Testis (tissue), 3 donors: ENCODE results near the gene NOC2L. TPM values are rescaled to one million over a fixed set of nuclear protein-coding genes. Genes with fewer than 3 reads are reported as not detected.

ENCODE experiments used
- DNase-seq: peaks from one replicate; pipeline ENCODE4 v3.0.0-alpha.2; 2019
- H3K27ac ChIP-seq, 2 donors: fragments of 200-600 bp; sonication (generic); one replicate each; pipeline ENCODE4 v1.5.1; 2019
- H3K27me3 ChIP-seq: fragments of 200-600 bp; sonication (generic); one replicate; pipeline ENCODE4 v1.5.1; 2019
- H3K36me3 ChIP-seq: fragments of 200-600 bp; sonication (generic); one replicate; pipeline ENCODE4 v1.5.1; 2017; ENCODE audit warnings: low read depth; ENCODE audit errors: missing control alignments
- H3K4me1 ChIP-seq: fragments of 200-600 bp; sonication (generic); one replicate; pipeline ENCODE4 v1.5.1; 2019
- H3K4me3 ChIP-seq, 2 donors: fragments of 200-600 bp; sonication (generic); one replicate each; pipeline ENCODE4 v1.5.1; 2017 to 2019
- H3K9me3 ChIP-seq: fragments of 200-600 bp; sonication (generic); one replicate; pipeline ENCODE4 v1.5.1; 2017
- POLR2A ChIP-seq: fragments of 450-650 bp; IDR thresholded peaks from one replicate; pipeline ENCODE4 v1.6.1; 2017; ENCODE audit warnings: antibody characterized with exemption, mild to moderate bottlenecking, moderate library complexity
- WGBS, 2 donors: methylation state at CpG; one replicate each; pipeline ENCODE4 v1.1.5; 2018; 5-methylcytosine and 5-hydroxymethylcytosine counted together
- intact Hi-C: fragments of 100-400 bp; cut with DNase I; formaldehyde crosslinking; loops from one replicate; pipeline ENCODE4 v1.15.1; 2023; ENCODE audit warnings: low total_unique reads
- polyA plus RNA-seq: library from polyadenylated mRNA; stranded (reverse); fragments of 350-450 nt; fragmentation: Illumina TruSeq; extraction: RNeasy Lipid Tissue Mini Kit (QIAGEN cat#74804); gene quantifications from one replicate; pipeline ENCODE4 v1.2.3, GENCODE V29; 2014; ENCODE audit warnings: low read depth, low replicate concordance; ENCODE audit not compliant: insufficient read depth
- total RNA-seq, 2 donors: library from RNA; depleted of rRNA; stranded (reverse); fragments of >200 nt; gene quantifications; one replicate each; pipeline ENCODE4 v1.2.3, GENCODE V29; 2016
- TF ChIP-seq, protein P1 (sequence below), 3 experiments: fragments of 450-650 bp in 2 of 3; fragments of 200-600 bp in 1 of 3; sonication (generic) in 1 of 3; IDR thresholded peaks; one replicate each; pipeline ENCODE4 v1.5.1; 2016 to 2019; ENCODE audit warnings: antibody characterized with exemption in 3 of 3, mild to moderate bottlenecking in 2 of 3, moderate library complexity in 1 of 3

NOC2L gene
- total and polyA plus RNA-seq, 3 donors from 2014 or later, result 78.3 to 94.0 (median 82.5) TPM

DNA sequence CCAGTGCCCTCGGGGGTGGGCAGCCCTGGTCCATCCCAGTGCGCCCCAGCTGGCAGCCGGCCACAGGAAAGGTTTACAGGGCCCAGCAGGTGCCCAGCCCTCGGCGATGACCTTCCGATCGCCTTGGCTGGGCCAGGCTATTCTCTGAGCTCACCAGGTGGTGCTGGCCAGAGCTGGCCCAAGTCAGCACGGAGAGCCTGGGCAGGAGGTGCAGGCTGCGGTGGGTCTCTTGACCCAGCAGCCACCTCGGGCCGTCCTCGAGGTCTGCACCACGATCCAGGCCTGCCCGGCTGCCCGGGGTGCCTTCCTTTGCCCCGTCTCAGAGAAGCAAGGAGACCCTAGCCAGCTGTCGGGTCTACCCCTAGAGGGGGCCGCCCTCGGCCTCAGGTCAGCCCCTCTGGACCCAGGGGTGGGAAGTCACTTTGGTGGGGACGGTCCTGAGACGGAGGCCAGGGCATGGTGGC, 22.5 kb upstream of the NOC2L start:
- Histone ChIP-seq H3K27ac (no peak overlapping the region), H3K27me3 (no peaks in the 10 kb centered on the region), H3K9me3 (no peaks in the 10 kb centered on the region), H3K4me1 (no peaks in the 10 kb centered on the region), H3K4me3 (no peak overlapping the region), H3K36me3 (no peaks in the 10 kb centered on the region)
- intact Hi-C loops, result no loop called here
- TF ChIP-seq POLR2A, result no peak
- TF ChIP-seq, protein P1, sequence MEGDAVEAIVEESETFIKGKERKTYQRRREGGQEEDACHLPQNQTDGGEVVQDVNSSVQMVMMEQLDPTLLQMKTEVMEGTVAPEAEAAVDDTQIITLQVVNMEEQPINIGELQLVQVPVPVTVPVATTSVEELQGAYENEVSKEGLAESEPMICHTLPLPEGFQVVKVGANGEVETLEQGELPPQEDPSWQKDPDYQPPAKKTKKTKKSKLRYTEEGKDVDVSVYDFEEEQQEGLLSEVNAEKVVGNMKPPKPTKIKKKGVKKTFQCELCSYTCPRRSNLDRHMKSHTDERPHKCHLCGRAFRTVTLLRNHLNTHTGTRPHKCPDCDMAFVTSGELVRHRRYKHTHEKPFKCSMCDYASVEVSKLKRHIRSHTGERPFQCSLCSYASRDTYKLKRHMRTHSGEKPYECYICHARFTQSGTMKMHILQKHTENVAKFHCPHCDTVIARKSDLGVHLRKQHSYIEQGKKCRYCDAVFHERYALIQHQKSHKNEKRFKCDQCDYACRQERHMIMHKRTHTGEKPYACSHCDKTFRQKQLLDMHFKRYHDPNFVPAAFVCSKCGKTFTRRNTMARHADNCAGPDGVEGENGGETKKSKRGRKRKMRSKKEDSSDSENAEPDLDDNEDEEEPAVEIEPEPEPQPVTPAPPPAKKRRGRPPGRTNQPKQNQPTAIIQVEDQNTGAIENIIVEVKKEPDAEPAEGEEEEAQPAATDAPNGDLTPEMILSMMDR (IDR thresholded peaks at IDR 0.05), result no peak
- DNase-seq, result no peak
- WGBS, 2 donors, result 78 to 93% methylated on average over 5 to 21 of the region's 21 CpGs

GRCh38 chr1:980602-981395, 21.7 kb upstream of the NOC2L start:
- whole genome bisulfite sequencing, 2 donors, result 80 to 83% methylated on average over 21 to 35 of the region's 35 CpGs
- intact Hi-C loops, result no loop called here
- no peaks in the 10 kb centered on the region for H3K36me3 ChIP-seq

GRCh38 chr1:980137-980571, 21.1 kb upstream of the NOC2L start:
- Histone ChIP-seq H3K4me1 (peaks cover 5% of the 10 kb centered on the region), H3K4me3 (no peak overlapping the region), H3K27me3 (no peaks in the 10 kb centered on the region), H3K9me3 (no peaks in the 10 kb centered on the region), H3K36me3 (no peaks in the 10 kb centered on the region), H3K27ac (no peak overlapping the region)
- 87 to 92% methylated on average over 5 to 13 of the region's 13 CpGs for WGBS, 2 donors
- TF ChIP-seq POLR2A, result no peak
- TF ChIP-seq, protein P1 (IDR thresholded peaks at IDR 0.05), result no peak
- intact Hi-C loops, result no loop called here
- no peak for DNase-seq

More at GRCh38 chr1:980602-981395, 21.7 kb upstream of the NOC2L start:
- H3K27me3 ChIP-seq, result no peaks in the 10 kb centered on the region
- TF ChIP-seq, protein P1 (IDR thresholded peaks at IDR 0.05), result no peak
- H3K9me3 ChIP-seq, result no peaks in the 10 kb centered on the region
- H3K4me1 ChIP-seq, result peaks cover 5% of the 10 kb centered on the region
- DNase-seq, result no peak
- no peak overlapping the region for H3K27ac ChIP-seq
- no peak overlapping the region for H3K4me3 ChIP-seq

DNA sequence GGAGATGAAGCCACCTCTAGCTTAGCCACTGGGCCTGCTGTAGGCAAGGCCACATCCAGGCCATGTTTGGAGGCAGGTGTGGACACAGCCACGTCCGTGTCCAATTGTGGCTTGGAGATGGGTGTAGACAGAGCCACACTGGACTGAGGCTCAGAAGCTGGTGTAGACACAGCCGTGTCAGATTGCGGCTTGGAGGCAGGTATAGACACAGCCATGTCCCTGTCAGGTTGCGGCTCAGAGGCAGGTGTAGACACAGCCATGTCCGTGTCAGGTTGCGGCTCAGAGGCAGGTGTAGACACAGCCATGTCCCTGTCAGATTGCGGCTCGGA, 20.7 kb upstream of the NOC2L start:
- TF ChIP-seq POLR2A, result no peak
- TF ChIP-seq, protein P1 (IDR thresholded peaks at IDR 0.05), result no peak
- Histone ChIP-seq H3K9me3 (no peaks in the 10 kb centered on the region), H3K27ac (no peak overlapping the region), H3K36me3 (no peaks in the 10 kb centered on the region), H3K27me3 (no peaks in the 10 kb centered on the region), H3K4me1 (peaks cover 5% of the 10 kb centered on the region), H3K4me3 (no peak overlapping the region)
- no peak for DNase-seq
- intact Hi-C loops, result loop anchor here (10.0 kb wide), 1 partner anchor 75 kb away; no protein-coding TSS in a partner anchor
- 97 to 99% methylated on average over 6 to 9 of the region's 9 CpGs for whole genome bisulfite sequencing, 2 donors
